Kasumi-1 (cell line): ENCODE measurements around the gene PRR5.
A peak's percentile ranks its signal among the peaks of the same experiment; 100 is the strongest.
"Not testable (repeated sequence)": the region's sequence is repeated elsewhere in the genome, so short reads cannot be mapped to it uniquely, and the experiment has no call there.

Experiments used
- DNase-seq, 2 experiments: peaks; one replicate each; lab custom pipeline; 2025; lab: John Stamatoyannopoulos, UW

The PRR5 gene, protein sequence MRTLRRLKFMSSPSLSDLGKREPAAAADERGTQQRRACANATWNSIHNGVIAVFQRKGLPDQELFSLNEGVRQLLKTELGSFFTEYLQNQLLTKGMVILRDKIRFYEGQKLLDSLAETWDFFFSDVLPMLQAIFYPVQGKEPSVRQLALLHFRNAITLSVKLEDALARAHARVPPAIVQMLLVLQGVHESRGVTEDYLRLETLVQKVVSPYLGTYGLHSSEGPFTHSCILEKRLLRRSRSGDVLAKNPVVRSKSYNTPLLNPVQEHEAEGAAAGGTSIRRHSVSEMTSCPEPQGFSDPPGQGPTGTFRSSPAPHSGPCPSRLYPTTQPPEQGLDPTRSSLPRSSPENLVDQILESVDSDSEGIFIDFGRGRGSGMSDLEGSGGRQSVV

DNA sequence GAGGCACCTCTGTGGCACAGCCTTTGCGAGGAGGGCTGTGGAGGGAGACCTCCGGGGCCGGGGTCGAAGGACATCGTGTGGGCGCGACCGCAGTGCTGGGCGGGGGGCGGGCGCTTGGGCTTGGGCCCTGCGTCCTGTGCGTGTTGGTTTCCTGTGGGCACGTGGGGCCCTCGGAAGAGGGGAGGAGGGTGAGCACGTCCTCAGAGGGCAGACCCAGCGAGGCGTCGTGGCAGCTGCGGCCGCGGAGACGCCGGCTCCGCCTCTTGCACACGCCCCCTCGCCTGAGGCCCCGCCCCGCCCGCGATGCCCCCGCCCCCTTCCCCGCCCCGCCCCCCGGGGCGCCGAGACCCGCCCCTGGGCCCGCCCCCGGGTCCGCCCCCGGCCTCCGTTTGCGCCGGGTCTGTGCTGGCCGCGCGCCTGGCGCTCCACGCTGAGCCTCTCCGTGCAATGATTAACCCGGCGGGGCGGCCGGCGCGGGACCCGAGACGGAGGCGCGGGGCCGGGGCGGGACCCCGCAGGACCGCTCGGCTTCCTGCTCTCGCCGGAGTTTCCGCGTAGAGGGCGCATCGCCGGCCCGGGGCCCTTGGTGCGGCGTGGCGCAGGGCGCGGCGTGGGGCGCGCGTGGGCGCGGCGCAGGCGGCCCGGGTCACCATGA lies at the start of gene PRR5:
TSS of gene PRR5 (plus strand) at position 381 of the 655 bp plus-strand sequence. CDS start at position 652, 271 bp downstream.
- DNase-seq, result peak; percentile 47 to 75

DNA sequence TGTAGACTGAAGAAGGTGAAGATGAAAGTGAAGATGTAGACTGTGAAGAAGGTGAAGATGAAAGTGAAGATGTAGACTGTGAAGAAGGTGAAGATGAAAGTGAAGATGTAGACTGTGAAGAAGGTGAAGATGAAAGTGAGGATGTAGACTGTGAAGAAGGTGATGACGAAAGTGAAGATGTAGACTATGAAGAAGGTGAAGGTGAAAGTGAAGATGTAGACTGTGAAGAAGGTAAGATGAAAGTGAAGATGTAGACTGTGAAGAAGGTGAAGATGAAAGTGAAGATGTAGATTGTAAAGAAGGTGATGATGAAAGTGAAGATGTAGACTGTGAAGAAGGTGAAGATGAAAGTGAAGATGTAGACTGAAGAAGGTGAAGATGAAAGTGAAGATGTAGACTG lies 49.1 kb upstream of the PRR5 start:
- DNase-seq, result not testable (repeated sequence)

DNA sequence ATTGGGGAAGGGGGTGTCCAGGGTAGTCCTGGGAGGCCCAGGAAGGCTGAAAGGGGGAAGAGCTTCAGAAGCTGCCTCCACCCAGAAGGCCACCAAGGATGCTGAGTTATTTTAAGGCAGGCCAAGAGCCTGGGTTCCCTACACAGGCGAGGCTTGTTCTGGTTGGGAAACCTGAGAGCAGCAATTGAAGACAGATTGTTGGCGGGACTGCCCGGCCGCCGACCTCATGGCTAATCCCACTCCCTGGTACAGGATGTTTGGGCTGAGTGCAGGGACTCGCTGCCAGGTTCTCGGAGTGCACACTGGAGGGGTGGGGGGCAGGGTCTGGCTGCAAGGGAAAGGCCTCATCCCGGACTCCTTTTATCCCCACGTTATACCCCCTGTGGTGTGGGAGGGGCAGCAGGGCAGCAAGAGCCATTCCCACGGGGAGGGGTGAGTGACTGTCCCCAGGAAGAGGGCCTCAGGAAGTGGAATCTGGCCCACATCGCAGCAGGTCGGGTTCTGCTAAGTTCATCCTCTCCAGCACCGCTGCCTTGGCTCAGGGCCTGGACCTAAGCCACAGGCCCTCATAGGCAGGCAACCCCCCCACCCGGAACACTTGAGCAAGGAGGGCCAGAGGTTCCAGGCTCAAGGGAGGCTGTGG lies 43.6 kb upstream of the PRR5 start:
- DNase-seq, result no peak

DNA sequence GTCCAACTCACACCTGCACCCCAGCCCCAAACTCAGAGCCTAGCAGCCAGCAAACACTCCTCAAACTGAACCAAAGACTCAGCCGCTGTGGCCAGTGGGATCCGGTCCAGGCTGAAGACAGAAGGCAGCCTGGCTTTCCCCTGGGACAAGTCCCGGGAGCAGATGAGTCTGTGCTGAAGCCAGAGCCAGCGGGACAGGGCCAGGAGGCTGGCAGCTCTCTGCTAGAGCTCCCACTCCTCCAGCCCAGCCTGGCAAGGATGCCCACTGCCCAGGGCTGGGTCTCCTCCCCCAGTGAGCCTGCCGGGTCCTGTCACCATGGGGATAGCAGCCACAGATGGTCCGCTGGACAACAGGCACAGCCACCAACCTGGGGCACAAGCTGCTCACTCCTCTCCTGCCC lies 42.9 kb upstream of the PRR5 start:
- DNase-seq, result no peak

DNA sequence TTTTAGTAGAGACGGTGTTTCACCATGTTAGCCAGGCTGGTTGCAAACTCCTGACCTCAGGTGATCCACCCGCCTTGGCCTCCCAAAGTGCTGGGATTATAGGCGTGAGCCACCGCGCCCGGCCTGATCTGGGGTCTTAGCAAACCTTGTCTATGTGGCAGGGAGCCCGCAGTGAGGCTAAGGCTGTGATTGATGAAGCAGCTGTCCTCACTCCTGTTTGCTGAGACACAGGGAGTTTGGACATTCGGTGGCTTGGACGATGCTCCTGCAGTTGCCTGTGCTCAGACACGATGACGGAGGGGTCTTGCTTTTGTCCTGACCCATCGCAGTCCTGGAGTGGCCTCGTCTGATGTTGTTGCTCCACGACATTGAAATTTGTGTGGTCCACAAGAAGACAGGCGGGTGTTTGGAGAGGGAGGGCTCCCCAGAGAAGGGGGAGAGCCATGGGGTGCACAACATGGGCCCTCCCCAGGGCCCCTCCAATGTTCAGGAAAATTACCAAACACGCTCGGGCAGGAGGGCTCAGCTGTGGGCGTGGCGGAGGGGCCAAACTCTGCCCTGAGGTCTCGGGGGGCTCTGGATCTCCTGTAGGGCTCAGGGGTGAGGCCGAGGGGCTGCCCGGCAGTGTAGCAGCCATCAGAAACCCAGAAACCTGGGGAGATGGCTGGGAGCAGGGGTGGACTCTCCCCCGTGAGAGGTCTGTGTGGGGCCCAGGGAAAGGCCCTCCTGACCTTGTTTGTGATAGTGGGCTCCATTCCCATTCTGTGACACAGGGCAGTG lies 41.8 kb upstream of the PRR5 start:
- DNase-seq, result no peak

DNA sequence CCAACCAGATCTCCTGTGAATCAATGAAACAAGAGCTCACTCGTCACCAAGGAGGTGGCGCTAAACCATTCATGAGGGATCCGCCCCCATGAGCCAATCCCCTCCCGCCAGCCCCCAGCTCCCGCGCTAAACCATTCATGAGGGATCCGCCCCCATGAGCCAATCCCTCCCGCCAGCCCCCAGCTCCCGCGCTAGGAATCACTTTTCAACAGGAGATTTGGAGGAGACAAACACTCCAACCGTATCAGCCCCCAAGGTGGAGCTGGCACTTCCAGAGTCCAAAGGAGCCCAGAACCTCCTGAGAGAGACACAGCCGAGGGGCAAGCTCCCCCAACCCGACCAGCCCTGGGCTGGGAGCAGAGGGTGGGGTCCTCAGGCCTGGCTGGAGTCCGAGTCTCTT lies 40.9 kb upstream of the PRR5 start:
- no peak for DNase-seq

DNA sequence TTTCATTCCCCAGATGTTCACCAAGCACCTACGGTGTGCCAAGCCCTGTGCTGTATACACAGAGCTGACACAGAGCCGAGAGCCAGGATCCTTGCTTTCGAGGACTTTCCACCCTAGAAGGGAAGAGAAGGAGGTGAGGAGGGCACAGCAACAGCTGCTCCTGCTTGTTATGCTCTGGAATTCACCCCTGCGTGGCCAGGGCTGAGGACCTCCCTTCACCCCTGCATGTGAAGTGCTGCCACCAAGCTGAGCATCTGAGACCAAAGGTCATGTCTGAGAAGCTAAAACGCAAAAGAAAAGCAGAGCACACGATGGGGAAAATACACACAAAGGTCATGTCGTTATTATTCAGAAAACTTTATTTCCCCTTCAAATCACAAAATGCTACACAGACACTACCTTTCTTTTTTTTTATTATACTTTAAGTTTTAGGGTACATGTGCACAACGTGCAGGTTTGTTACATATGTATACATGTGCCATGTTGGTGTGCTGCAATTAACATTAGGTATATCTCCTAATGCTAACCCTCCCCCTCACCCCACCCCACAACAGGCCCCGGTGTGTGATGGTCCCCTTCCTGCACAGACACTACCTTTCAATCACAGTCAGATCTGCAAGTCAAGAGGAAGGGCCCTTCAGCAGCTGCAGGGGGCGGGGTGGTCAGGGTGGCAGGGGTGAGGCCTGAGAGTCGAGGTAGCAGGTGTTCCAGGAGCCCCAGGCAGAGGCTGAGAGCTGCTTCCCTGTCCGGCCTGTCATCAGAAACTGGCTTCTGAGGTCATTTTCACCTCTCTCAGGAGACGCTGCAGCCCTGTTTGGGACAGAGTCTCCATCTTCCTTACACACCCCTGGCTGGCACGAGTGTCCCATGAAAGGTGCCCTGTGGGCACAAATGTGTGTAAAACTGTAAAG lies 40.1 kb upstream of the PRR5 start:
- DNase-seq, result no peak

DNA sequence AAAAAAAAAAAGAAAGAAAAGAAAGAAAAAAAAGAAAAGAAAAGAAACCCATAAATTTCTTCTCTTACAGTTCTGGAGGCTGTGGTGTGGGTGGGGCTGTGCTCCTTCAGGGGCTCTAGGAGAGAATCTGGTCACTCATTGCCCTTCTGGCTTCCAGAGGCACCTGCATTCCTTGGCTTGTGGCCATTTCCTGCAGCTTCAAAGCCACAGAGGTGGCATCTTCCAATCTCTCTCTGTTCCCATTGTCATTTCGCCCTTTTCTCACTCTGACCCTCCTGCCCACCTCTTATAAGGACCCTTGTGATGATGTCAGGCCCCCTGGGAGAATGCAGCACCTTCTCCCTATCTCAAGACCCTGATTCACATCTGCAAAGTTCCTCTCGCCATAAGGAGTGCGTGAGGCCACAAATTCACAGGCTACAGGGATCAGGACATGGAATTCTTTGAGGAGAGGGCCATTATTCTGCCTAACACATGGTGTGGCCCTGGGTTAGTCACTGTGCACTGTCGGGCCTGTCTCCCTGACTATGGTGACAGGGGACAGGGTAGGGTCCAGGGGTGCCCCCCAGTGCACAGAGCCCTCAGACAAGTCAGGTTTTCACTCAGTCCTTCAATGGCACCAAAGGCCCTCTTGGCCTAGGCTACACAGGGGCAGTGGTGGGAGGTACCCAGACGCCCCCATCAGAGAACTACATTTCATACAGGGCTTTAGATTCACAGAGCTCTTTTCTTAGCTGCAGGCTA lies 38.6 kb upstream of the PRR5 start:
- DNase-seq, result no peak

DNA sequence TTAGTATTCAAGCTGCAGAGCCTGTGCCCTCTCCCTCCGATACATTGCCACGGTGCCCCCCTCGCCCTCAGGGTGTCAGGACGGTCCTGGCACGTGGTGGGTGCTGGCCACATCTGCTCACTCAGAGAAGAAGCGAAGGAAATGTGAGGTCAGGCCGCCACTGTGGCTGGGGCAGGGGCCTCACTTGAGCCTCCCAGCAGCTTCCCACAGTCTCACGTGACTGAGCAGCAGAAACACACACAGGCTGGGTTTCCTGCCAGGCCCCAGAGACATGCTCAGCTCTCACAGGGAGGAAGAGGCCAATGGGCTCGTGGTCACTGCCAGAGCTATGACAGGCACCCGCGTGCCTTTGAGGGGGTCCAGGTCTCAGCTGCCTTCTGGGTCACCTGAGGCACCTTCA lies 37.9 kb upstream of the PRR5 start:
- peak; percentile 79 to 83 for DNase-seq

DNA sequence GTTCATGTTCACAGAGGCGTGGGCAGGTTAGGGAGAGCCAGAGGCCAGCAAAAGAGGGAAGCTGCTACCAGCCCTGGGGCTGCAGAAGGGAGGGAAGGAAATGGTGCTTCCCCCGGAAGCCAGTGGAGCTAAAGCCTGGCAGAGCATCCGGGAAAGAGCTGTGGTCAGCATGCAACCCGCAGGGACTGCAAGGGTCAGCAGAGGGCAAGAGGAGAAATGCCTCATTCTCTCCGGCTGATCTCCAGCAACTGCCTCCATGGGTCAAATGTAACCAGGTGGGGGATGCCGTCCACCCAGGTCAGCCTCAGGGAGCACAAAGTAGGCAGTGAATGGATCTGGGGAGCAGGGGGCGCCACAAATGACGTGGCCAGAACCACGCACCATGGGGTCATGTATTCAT lies 36.9 kb upstream of the PRR5 start:
- peak; percentile 36 to 58 for DNase-seq

DNA sequence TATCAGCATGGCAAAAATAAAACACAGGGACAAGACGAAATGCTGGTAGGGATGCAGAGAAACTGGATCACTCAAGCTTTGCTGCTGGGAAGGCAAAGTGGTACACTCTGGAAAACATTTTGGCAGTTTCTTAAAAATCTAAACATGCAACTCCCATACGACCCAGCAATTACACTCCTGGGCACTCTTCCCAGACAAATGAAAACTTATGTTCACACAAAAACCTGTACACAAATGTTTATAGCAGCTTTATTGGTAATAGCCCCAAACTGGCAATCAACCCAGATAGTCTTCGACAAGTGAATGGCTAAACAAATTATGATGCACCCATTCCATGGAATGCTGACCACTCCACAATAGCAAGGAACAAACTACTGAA lies 35.8 kb upstream of the PRR5 start:
- DNase-seq, result no peak

DNA sequence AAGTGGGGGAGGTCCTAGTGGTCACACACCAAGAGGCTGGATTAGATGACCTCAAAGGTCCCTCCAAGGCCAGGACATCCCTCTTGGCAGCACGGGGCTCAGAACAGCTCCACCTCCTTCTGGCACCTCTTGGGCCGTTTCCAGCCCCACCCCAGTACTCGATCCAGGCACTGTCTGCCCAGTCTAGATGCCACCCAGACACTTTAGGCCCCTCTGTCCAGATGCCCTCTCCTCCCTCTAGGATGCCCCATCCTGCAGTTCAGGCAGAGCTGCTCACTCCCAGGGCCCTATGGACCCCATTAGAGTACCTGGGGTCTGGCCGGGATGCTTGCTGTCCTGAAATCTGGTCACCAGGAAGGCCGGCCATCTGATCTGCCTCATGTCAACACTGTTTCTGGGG lies 34.7 kb upstream of the PRR5 start:
- no peak for DNase-seq

DNA sequence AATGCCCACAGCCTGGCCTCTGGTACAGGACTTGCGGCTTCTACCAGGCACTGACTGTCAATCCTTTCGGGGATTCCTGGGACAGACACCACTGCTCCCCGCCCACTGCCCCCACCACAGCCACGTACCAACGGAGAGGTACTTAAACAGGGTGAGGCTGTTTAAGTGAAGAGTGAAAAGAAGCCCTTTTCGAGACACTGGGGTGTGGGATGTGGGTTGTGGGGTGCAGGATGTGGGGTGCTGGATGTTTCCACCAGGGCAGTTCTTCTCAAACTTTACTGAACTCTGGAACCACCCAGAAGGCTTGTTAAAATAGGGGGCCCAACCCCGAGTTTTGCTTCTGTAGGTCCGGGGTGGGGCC lies 34.2 kb upstream of the PRR5 start:
- no peak for DNase-seq

DNA sequence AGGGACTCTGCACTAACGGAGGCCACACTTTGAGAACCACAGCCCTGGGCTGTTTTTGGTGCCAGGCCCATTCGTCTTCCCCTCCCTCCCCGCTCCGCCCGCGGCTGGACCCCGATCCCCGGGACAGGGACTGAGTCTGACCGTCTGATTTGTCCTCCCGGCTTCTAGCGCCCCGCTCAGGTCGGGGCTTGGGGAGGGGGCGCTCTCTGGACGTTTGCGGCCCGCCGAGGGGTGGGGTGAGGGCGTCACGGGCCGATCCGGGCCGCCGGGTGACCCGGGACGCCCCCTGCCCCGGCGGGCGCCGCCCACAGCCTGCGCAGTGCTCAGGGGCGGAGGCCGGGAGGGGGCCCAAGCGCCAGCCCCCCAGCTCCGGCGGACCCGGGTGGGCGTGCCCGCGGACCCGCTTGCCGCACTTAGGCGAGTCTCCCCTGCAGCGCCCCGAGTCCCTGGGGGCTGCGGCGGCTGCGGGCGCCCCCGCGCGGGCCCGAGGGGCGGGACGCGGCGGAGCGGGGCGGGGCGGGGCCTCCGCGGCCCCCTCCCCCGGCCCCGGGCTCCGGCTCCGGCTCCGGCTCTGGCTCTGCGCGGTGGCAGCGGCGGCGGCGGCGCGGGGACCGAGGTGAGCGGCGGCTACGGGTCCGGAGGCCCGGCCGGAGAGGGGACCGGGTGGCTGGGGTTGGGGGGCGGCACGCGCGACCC lies 33.7 kb upstream of the PRR5 start:
- DNase-seq, result no peak

DNA sequence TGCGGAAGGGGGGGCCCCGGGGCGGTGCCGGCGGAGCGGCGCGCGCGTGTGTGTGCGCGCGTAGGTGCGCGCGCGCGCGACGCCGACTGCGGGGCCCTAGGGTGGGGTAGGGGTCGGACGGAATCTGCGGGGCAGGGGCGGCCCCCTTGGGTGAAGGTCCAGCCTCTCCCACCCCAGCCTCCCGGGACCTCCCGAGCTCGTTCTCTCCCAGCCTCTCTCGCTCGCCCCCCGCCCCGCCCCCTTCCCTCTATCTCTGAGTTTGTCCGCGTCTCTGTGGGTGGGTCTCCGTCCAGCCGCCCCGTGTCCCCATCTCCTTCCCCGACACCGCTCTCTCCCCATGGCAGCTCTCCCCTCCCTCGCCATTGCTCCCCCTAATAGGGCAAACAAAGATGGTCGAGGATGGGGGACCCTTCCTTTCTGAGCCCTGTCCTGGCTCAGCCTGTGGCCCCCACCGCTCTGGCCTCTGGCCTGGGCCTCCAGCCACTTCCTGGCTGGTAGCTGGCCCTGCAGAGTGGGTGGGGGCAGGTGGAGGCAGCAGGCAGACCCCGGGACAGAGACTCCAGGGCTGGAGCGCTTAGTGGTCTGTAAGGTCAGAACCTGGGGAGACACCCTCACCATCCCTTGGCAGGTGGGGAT lies 33.0 kb upstream of the PRR5 start:
- no peak for DNase-seq

DNA sequence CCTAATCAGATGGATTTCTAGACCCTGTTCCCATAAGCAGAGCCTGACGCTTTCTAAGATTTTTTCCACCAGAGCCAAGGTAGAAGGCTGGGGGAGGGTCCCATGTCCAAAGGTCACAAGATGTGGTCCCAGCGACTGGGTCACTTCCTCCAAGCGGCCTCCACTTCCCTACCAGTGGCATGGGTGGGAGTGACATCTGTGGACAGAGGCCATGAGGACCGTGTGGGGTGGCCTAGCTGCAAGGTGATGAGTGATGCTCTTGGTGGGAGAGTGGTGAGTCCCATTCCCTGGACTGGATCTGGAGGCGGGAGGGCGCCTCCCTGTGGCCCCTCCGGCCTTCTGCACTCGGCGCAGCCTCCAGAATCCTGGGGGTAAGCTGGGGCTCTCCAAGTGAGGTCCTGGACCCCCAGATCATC lies 32.4 kb upstream of the PRR5 start:
- peak in 1 of 2 experiments; percentile 16 for DNase-seq

DNA sequence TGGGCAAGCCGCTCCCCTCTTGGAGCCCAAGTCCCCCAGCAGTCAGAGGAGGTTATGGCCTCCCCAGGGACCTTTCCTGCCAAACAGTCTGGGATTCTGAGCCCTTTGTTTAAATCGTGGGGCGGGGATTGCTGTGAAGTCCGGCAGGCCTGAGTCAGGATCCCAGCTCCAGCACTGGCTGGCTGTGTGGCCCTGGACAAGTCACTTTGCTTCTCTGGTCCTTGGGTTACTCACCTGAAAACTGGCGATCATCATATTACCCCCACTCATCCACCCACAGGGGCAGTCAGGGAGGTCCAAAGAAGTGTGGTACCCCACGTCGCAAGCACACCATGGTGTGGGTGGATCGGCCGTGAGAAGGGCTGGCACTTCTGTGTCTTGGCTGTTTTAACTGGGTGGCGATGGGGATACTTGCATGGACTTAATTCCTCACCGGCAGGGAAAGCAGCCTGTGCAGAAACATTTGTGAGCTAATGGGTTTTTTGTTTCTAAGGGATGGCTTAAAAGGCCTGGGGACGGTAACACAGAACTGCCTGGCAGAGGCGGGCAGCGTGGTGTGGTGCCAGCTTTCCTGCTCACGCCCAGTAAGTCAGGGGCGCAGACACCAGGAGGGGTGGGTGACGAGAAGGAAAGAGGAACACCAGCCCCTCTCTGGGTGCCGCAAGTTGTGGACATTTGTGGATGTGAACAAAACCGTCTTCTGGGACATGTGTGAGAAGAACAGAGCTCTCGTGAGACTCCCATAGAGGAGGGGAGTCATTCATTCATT lies 31.6 kb upstream of the PRR5 start:
- DNase-seq, result no peak

DNA sequence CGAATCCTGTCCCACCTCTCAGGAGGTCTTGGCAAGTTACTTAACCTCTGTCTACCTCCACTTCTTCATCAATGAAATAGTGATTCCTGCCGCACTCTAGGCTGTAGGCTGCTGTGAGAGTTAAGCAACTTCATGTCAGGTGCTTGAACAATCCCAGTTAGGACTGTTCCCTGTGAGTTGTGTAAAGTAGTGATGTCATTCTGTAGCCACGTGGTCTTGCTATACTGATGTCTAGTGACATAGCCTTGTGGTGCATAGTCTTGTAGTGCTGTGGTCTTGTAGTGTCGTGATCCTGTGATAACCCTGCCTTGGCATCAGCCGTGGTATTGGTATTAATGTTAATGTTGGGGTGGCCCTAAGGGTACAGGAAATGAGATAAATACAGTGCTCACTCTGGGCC lies 30.3 kb upstream of the PRR5 start:
- no peak for DNase-seq

DNA sequence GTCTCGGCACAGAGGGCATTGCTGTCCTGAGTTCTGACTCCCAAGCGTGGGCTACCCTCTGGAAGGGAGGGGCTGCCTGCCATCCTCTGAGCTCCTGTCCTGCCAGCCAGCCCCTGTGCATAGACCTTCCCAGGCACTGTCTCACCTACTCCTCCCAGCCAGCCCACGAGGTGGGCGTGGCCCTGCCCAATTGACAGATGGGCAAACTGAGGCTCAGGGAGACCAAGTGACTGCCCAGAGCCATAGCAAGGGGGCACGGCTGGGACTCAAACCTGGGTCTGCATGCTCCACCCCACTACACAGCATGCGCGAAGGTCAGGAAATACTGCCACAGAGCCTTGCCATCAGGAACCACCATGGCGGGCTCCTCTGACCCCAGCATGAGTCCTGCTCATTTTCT lies 29.4 kb upstream of the PRR5 start:
- DNase-seq, result no peak
